ENCODE measurements around the gene OVCA2.

Gene OVCA2

DNA sequence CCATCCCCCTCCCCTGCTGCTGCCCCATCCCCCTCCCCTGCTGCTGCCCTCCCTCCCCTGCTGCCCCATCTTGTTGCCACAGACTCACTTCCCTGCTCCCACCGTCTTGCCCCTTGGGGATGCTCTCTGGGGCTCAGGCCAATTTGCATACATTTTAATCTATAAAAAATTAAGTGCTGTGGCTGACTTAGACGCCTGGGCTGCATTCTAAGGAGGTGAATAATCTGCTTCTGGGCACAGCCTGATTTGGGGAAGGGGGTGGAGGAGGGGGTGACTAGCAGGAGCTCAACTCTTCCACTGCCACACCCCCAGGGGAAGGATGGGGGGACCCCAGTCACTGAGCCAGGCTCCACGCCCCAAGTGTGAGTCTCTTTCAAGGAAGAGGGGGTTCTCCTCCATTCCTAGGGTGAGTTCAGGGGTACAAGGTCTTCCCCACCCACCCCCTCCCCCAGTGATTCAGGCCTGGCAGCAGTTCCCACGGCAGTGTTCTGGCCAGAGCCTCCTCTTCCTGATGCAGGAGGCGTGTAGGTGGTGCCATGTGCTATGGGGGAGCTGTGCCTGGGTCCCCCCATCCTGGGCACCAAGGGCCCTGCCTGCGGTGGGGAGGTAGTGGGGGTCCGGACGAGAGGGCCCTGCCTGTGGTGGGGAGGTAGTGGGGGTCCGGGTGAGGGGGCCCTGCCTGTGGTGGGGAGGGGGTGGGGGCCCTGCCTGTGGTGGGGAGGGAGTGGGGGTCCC, 6.8 kb upstream of the OVCA2 start:
- no peak for DNase-seq

DNA sequence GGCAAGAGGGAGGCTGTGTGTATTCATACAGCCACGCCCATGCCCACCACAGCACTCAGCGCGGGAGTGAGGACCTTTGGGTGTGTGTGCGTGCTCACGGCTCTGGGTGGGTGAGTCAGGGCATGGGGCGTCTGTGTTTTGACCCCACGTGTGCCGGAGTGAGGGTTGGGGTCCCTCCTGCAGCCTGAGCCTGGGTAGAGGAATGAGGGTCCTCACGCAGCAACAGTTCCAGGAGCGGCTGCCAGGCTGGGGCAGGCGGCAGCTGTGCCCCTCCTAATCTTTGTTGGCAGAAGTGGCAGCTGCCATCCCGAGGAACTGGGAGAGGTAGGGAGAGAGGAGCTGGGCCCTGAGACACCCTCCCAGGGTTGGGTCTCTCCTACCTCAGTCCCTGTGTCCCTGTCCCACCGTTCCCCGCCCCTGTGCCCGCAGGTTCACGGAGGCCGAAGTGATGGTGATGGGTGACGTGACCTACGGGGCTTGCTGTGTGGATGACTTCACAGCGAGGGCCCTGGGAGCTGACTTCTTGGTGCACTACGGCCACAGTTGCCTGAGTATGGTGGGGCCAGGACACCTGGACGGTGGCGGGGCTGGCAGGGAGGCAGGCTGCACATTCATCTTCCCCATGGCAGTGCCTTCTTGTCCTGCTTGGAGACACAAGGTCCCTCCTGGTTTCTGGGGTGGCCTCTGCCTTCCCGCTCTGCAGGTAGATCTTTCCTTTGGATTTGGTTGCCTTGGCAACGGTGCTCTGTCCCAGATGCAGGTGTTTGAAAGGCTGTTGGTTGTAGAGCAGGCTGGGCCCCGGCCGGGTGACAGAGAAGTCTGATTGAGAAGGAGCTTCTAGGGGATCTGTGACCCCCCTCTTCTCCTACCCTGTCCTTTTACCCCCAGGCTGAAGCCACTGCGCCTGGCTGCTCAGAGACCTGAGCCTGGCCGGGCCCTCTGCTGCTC, 6.0 kb upstream of the OVCA2 start:
- no peak for DNase-seq

DNA sequence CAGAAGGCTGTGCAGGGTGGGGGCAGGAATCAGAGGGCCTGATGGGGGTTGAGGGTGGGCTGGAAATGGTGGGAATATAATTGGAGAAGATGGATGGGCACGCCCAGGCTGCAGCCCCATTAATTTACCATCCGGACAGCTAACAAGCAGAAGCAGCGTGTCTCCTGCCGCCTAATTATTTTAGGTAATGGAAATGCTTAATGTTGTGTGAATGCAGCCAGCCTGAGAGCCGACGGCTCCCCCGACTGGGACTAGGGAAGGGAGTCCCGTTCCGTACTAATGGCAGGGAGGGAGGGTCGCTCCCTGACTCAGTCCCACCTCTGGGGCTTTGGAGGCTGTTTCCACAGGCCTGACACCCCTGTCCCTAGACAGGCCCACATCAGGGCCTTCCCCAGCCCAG, 4.7 kb upstream of the OVCA2 start:
- no peak for DNase-seq

DNA sequence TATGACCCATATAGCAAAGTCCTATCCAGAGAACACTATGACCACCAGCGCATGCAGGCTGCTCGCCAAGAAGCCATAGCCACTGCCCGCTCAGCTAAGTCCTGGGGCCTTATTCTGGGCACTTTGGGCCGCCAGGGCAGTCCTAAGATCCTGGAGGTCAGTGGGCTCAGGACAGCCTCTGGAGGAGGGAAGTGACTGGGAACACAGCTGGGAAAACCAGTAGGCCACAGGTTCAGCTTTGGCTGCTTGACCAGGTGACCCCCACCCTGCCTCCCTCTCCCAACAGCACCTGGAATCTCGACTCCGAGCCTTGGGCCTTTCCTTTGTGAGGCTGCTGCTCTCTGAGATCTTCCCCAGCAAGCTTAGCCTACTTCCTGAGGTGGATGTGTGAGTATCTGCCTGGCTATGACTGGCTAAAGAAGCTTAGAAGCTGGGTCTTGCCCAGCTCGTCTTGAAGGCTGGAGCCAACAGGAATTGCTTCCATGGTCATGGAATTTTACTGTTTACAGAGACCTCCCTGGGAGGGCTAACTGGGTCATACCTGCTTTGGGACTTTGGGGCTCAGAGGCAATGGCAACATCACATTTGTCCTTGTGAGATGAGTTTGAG, 1.5 kb upstream of the OVCA2 start:
- no peak for DNase-seq

DNA sequence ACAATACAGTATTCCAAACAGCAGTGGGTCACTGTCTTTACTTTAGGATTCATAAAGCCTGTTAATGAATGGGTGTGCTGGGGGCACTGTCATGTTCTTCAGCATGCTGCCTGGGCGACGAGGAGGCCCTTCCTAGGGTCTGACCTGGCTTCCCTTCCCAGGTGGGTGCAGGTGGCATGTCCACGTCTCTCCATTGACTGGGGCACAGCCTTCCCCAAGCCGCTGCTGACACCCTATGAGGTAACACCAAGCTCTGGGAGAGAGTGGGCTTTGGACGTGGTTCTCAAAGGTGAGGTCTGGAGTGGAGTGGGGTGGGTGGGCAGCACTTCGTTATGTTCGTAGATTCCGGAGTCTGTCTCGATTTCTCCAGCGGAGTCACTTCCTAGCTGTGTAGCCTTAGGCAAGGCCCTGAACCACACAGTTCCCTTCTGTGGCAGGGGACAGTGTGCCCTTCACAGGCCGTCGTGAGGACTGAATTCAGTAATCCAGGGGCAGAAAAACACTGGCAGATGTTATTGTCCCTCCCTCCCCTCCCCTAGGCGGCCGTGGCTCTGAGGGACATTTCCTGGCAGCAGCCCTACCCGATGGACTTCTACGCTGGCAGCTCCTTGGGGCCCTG, 771 bp upstream of the OVCA2 start:
- no peak for DNase-seq

DNA sequence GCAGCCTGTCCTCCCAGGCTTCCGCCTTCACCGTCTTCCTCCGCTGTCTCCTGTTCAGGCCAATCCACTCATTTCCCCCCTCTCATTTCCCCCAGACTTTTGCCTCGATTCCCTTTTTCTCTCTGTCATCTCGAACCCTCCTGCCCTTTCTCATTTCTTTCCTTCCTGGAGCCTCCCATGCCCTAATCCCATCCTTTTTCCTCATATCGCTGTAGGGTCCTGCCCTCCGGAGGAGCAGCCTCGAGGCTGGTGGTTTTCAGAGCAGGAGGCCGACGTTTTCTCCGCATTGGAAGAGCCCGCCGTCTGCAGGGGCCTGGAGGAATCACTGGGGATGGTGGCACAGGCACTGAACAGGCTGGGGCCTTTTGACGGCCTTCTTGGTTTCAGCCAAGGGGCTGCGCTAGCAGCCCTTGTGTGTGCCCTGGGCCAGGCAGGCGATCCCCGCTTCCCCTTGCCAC, 597 bp downstream of the OVCA2 start:
- no peak for DNase-seq

DNA sequence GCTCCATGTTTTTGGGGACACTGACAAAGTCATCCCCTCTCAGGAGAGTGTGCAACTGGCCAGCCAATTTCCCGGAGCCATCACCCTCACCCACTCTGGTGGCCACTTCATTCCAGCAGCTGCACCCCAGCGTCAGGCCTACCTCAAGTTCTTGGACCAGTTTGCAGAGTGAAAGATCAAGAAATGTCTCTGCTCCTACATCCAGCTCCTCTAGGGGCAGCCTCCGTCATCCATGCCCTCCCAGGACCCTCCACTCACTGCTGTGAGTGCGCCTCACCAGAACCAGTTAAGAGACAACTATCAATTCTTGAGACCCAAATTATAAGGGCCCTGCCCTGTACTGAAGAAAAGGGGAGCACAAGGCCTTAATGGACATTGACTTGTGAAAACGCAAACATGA, 1.1 kb downstream of the OVCA2 start:
- DNase-seq, result no peak

DNA sequence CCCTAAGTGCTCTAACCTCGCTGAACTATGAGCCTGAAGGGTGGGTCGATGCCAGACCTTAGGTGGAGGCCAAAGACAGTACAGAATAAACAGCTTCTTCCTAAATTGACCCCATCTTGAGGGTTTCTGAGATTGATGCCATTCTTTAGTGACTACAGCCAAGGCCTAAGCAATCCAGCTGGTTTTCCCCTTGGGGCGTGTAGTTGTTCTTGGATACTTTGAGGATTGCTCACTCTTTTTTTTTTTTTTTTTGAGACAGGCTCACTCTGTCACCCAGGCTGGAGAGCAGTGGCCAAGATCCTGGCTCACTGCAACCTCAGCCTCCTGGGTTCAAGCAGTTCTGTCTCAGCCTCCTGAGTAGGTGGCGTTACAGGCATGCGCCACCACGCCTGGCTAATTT, 2.0 kb downstream of the OVCA2 start:
- DNase-seq, result no peak

DNA sequence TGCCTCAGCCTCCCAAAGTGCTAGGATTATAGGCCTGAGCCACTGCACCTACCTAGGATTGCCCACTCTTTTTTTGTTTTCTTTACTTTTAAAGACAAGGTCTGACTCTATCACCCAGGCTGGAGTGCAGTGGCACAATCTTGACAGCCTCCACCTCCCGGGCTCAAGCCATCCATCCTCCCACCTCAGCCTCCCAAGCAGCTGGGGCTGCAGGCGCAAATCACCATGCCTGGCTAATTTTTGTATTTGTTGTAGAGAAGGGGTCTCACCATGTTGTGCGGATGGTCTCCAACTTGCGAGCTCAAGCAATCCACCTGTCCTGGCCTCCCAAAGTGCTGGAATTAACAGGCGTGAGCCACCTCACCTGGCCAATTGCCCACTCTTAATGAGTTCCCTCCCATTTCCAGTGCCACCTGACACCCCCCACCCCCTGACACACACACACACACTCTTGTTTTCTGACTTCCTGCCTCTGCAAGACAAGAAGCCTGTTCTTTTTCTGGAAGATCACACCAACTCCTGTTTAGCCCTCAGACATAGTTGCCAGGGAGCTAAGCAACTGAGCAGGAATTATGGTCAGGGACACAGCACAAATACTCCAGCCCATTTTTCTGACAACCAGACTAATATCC, 2.6 kb downstream of the OVCA2 start:
- no peak for DNase-seq

DNA sequence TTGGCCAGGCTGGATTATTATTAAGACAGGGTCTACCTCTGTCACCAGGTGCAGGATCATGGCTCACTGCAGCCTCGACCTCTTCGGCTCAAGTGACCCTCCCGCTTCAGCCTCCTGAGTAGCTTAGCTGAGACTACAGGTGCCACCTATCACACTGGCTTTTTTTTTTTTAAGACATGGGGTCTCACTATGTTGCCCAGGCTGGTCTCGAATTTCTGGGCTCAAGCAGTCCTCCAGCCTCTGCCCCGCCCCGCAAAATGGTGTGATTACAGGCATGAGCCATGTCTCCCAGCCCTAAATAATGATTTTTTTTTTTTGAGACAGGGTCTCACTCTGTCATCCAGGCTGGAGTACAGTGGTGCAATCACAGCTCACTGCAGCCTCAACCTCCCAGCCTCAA, 5.8 kb downstream of the OVCA2 start:
- no peak for DNase-seq

DNA sequence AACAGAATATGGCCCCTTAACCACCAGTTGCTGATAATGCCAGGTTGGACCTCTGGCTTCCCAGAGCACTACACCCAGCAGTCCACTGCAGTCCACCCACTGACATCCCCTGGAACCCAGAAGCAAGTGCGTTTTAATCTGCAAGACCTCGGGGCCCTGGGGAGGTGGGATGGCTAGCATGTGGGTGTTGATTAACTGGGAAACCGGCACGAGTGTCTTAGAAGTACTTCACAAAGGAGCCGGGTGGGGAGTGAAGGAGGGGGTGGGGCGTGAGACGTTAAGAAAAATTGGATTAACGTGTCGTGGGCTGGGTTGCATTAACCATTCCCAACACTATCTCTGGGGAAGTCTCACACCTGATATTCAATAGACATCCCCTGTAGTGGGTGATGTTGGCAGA, 7.0 kb downstream of the OVCA2 start:
- DNase-seq, result no peak

DNA sequence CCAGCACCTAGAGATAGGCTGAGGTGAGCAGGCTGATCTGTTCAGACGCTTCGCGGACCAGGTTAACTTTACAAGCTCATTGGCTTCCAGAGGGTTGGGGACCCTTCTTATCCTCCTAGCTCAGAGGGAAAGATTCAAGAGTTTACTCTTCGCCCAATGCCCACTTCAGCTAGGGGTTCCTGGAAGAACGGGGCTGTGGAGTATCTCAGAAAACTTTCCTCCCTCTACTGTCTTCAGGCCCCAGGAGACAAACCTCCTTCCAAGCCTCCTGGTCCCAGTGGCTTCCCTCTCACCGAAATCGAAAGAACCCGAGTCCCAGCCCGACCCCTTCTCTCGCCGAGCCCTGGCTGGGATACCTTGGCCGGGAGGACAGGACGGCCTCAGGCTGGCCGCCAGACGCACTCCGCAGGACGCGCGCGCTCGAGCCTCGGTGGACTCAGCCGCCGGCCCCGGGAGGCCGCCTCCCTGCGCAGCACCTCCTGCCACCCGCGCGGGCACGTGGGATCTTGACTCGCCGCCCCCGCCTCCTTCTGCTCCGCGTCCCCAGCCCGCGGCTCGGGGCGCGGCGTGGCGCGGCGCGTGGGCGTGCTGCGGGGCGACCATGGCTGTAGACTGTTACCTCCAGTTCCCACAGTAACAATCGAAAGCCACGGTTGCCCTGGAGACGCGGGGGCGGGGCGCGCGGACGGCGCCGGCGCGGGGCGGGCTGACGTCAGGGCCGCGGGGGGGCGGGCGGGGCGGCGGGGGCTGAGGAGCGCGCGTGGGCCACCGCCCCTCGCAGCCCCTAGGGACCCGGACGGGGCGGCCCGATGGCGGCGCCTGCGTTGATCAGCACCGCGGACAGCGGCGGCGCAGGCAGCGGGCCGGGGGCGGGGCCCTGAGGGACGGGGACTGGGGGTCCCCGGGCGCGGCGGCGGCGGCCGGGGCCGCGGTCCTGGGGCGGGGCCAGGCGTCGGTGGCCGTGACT, 7.8 kb downstream of the OVCA2 start:
- DNase-seq, result peak; percentile 94

DNA sequence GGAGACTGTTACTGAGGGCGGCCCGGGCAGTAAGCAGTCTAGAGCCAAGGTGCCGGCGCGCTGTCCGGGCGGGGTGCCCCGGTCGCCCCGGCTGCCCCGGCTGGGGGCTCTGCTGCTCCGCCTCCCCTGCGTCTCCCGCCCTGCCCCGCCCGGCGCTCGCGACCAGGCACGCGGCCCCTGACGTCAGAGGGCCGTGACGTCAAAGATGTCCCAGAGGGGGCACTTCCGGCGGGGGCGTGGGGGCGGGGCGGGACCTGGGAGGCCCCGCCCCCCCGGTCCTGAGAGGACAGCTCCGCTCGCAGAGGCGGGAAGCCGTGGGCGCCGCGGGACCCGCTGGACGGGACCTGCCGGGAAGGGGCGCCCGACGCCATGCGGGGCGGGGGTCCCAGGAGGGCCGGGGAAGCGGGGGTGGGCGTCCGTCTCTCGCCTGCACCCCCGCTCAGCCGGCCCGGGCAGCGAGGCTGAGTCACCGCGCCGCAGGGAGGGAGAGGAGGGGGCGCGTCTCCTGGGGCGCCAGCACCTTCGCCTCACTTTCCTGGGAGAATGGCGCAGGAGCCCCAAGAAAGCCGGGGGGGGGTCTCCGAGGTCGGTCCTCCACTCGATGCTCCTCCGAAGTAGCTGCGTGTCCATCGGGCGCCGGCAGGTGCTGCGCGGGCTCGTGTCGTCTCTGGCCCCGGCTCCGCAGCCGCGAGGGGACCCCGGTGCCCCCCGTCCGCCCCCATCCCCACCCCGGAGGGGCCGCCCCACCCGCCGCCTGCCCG, 8.7 kb downstream of the OVCA2 start:
- peak; percentile 77 for DNase-seq

DNA sequence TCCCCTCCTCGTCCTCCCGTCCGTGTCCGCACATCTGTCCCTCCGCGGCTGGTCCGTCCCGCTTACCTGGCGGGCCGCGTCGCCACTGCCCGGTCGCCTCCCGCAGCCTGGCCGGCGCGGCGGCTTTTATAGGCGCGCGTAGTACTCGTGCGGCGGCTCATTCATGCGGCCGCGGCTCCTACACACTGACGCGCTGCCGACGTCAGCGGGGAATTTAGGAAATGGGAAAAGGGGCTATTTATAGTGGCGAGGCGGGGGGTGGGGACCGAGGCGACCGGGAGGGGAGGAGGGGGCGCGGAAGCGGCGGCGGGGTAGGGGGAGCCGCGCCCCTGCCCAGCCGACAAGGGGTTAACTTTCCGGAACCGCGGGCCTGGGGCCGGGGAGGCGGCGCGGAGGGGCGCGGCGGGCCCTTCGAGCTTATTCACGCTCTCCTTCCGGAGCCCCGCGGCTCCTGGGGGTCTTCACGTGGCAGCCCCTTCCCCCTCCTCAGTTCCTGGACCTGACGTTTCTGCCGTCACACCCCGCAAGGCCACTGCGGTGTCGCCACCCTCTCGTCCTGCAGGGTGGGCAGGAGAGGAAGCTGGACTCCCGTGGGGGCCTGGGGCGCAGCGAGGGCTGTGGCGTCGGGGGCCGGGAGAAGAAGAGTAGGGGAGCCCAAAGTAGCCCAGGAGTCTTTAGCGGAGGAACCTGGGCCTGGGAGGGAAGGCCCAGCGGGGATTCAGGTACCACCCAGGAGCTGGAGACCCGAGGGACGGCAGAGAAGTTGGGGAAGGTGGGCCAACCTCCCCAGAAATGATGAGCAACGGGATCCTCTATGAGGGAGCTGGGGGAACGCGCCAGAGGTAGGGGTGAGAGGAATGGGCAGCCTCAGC, 9.5 kb downstream of the OVCA2 start:
- no peak for DNase-seq

DNA sequence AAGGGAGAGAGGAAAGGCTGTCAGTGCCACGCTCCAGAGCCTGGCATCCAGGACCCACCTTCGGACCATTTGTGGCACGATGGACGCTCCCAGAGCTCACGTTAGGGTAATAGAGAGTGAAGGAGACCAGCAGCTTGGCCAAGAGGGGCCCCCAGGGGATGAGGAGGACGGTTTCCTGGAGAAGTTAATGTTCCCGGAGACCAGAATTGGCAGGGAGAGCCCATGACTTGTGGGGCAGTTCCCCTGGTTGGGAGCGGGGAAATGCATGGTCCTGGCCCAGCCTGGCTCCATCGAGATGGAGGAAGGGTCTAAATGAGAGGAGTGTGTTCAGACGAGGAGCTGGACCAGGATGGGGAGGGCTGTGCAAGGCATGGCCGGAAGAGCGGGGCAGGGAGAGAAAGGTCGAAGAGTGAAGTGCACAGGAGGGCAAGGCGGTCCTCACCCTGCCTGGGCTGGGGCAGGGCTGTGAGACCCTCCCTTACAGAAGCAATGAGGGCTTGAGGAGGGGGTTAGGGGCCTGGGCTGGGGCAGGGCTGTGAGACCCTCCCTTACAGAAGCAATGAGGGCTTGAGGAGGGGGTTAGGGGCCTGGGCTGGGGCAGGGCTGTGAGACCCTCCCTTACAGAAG, 10.2 kb downstream of the OVCA2 start:
- no peak for DNase-seq

DNA sequence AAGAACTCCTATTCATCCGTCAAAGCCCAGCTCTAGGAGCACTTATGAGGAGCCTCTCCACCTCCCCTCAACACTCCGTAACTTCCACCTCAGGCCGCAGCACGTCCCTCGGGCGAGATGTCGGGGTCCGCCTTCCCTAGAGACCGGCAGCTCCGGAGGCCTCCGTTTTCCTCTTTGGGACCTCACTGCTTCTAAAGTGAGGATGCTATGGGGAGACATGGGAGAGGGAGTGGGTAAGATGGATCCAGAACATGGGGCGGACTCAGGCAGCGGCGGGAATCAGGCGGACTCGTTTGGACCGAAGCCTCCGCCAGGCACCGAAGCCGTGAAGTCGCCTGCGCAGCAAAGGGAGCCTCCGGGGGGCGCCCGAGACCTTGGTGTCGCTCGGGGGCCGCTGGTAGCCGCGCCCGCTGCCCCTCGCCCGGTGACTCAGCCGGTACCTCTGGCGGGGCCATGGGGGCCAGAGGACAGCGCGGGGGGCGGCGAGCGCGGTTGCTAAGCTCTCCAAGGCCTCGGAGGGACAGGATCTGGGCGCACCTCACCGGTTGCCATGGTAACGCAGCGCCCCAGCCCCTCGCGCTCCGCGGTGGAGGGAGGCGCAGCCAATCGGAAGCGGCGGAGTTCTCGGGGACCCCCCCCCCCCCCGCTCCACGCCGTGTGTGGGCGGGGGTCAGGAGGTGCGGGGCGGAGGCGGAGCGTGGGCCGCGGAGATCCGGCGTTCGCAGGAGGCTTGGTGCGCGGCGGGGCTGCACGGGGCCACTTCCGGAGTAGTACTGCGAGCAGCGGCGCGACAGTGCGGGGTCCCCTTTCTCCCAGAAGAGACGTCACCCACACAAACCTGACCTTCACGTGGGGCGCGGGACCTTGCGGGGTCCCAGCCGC, 11.8 kb downstream of the OVCA2 start:
- DNase-seq, result peak; percentile 81

DNA sequence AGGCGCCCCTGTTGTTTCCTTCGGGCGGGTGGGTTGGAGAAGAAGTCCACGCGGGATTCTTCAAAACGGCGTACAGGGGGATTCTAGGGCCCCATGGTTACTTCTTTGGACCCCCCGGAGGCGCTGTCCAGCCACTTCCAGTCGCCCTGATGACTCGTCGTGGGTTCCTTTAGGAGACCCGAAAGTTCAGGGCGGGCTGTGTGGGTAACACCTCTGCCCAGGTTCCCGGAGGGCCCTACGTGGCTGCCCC, 12.4 kb downstream of the OVCA2 start:
- DNase-seq, result no peak

DNA sequence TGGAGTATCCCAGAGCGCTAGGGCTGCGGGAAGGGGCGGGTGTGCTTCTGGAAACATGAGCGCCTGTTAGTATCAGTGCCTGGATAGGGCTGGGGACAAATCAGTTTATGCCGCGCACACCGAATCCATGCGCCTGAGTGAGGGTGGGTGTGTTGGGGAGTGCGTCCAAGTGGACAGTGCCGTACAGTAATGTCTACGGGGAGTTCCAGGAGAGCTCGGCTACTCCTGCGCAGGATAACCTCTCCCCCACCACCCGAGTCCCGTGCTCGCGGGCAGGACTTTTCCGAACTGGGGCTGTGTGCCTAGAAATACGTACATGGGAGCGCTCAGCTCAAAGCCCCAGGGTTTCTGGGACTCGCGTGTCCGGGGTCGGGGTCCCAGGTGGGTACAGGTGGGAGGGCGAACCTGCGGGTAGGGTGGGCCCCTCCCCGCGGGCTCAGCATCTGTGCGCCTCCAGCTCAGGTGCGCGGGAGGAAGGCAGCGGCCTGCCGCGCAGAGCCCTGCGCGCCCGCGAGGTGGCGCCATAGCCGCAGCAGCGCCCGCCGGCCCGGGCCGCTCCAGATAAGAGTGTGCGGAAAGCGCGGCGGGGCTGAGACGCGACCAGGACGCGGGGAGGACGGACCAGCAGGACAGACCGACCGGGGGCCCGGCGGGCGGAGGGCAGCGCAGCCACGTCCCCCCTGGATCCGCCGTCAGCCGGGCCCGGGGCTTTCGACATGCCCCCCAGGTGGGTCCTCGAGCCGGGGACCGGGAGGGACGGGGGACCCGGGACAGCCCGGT, 12.9 kb downstream of the OVCA2 start, which contains the start of gene HIC1:
TSS of gene HIC1 (plus strand) at position 592 of the 780 bp plus-strand sequence. CDS start 1,588 bp downstream, outside the sequence.
- peak; percentile 82 for DNase-seq

Measured in activated CD8-positive, alpha-beta memory T cell treated with anti-CD3 and anti-CD28 coated beads, Interleukin-2, amount 50 U/mL, for 4 hours (primary cell).